Neuronal stem cell (in vitro differentiated cells): ENCODE results near the gene SLC38A2.

ENCODE experiments used
- DNase-seq: peaks from one replicate; pipeline ENCODE4 v3.0.0-alpha.2; 2013; ENCODE audit warnings: low spot score
- H2AFZ ChIP-seq: one replicate; pipeline ENCODE4 v1.6.1; 2013; ENCODE audit warnings: mild to moderate bottlenecking, low read length, inconsistent platforms
- H2AK5ac ChIP-seq: 2 replicates; pipeline ENCODE4 v1.6.1; 2013; ENCODE audit warnings: low read depth, mild to moderate bottlenecking, inconsistent platforms, low read length, moderate library complexity, mixed read lengths
- H2BK120ac ChIP-seq: 2 replicates; pipeline ENCODE4 v1.6.1; 2013; ENCODE audit warnings: low read depth, mild to moderate bottlenecking, inconsistent platforms, low read length, moderate library complexity, mixed read lengths
- H2BK12ac ChIP-seq: one replicate; pipeline ENCODE4 v1.6.1; 2013; ENCODE audit warnings: low read length, inconsistent platforms
- H2BK15ac ChIP-seq: 2 replicates; pipeline ENCODE4 v1.6.1; 2013; ENCODE audit warnings: mild to moderate bottlenecking, low read length, inconsistent platforms, mixed read lengths
- H2BK5ac ChIP-seq: one replicate; pipeline ENCODE4 v1.6.1; 2013; ENCODE audit warnings: inconsistent platforms, mild to moderate bottlenecking, low read length, moderate library complexity
- H3K14ac ChIP-seq: one replicate; pipeline ENCODE4 v1.6.1; 2013; ENCODE audit warnings: low read length, inconsistent platforms
- H3K18ac ChIP-seq: 2 replicates; pipeline ENCODE4 v1.6.1; 2013; ENCODE audit warnings: low read length, inconsistent platforms
- H3K23ac ChIP-seq: 2 replicates; pipeline ENCODE4 v1.6.1; 2013; ENCODE audit warnings: low read depth, mild to moderate bottlenecking, mixed read lengths, low read length, inconsistent platforms; ENCODE audit not compliant: poor library complexity
- H3K27ac ChIP-seq: replicated peaks from 3 replicates; pipeline ENCODE4 v1.5.1; 2013; ENCODE audit warnings: low read length, inconsistent platforms
- H3K27me3 ChIP-seq, 3 experiments: 2 replicates each; pipeline ENCODE4 v1.6.1; 2013; ENCODE audit warnings: low read length in 3 of 3, mild to moderate bottlenecking in 2 of 3, inconsistent platforms in 1 of 3, low read depth in 1 of 3, mixed read lengths in 1 of 3, moderate library complexity in 1 of 3; ENCODE audit not compliant: control insufficient read depth in 3 of 3, insufficient read depth in 3 of 3
- H3K36me3 ChIP-seq, 2 donors: replicated peaks in 1 of 2; 2 replicates each; pipeline ENCODE4 v1.6.1; 2013; ENCODE audit warnings: low read length in 2 of 2; ENCODE audit not compliant: control insufficient read depth in 2 of 2, insufficient read depth in 2 of 2
- H3K4ac ChIP-seq: 2 replicates; pipeline ENCODE4 v1.6.1; 2013; ENCODE audit warnings: inconsistent platforms, mild to moderate bottlenecking, low read length, moderate library complexity
- H3K4me1 ChIP-seq, 2 donors: 1 replicate in 1 of 2; 2 replicates in 1 of 2; pipeline ENCODE4 v1.6.1; 2013; ENCODE audit warnings: low read length in 2 of 2, low read depth in 1 of 2; ENCODE audit not compliant: control insufficient read depth in 2 of 2, insufficient read depth in 1 of 2
- H3K4me2 ChIP-seq: one replicate; pipeline ENCODE4 v1.6.1; 2013; ENCODE audit warnings: mild to moderate bottlenecking, low read length, inconsistent platforms; ENCODE audit not compliant: insufficient read depth, poor library complexity, severe bottlenecking
- H3K4me3 ChIP-seq, 2 donors: 2 replicates each; pipeline ENCODE4 v1.5.1; 2013; ENCODE audit warnings: low read length in 2 of 2, mild to moderate bottlenecking in 2 of 2, inconsistent platforms in 1 of 2, moderate library complexity in 1 of 2
- H3K79me1 ChIP-seq: one replicate; pipeline ENCODE4 v1.6.1; 2013; ENCODE audit warnings: low read depth, mild to moderate bottlenecking, inconsistent platforms, low read length, moderate library complexity
- H3K9ac ChIP-seq: one replicate; pipeline ENCODE4 v1.6.1; 2013; ENCODE audit warnings: mild to moderate bottlenecking, low read depth, low read length, inconsistent platforms; ENCODE audit not compliant: poor library complexity
- H3K9me3 ChIP-seq, 2 donors: replicated peaks in 1 of 2; 2 replicates each; pipeline versions ENCODE3 to v1.6.1; 2013; ENCODE audit warnings: low read length in 2 of 2, mild to moderate bottlenecking in 2 of 2, inconsistent platforms in 1 of 2, low read depth in 1 of 2, mixed read lengths in 1 of 2, moderate library complexity in 1 of 2; ENCODE audit not compliant: control insufficient read depth in 2 of 2, insufficient read depth in 1 of 2
- H4K8ac ChIP-seq: one replicate; pipeline ENCODE4 v1.6.1; 2013; ENCODE audit warnings: low read depth, mild to moderate bottlenecking, inconsistent platforms, low read length, moderate library complexity
- H4K91ac ChIP-seq: one replicate; pipeline ENCODE4 v1.6.1; 2013; ENCODE audit warnings: low read length, low read depth, mild to moderate bottlenecking, inconsistent platforms; ENCODE audit not compliant: poor library complexity
- WGBS, 2 donors: extraction: QIAGEN DNeasy Blood & Tissue Kit; methylation state at CpG; one replicate each; pipeline ENCODE4 v1.1.7; 2013; ENCODE audit warnings: missing lambda C conversion rate in 2 of 2, mixed read lengths in 1 of 2; ENCODE audit not compliant: insufficient read length in 2 of 2, insufficient replicate concordance in 1 of 2; ENCODE audit errors: extremely low coverage in 2 of 2; 5-methylcytosine and 5-hydroxymethylcytosine counted together

SLC38A2 gene

GRCh38 chr12:46377678-46378077, 5.1 kb upstream of the SLC38A2 start:
- no peak overlapping the region for H2AFZ ChIP-seq
- WGBS, 2 donors: no CpG with 5 or more reads among the region's 3 CpGs

GRCh38 chr12:46376579-46376978, 4.0 kb upstream of the SLC38A2 start:
- Histone ChIP-seq H3K4ac (no peak overlapping the region), H3K36me3 (no peaks in the 10 kb centered on the region), H3K4me3 (no peak overlapping the region), H3K27me3 (peaks cover 0 to 35% (median 0%) of the 10 kb centered on the region in 3 experiments), H3K23ac (no peak overlapping the region), H4K8ac (no peak overlapping the region), H2AK5ac (no peak overlapping the region), H3K79me1 (no peaks in the 10 kb centered on the region), H2BK12ac (no peak overlapping the region), H3K4me1 (peaks cover 2 to 5% of the 10 kb centered on the region in 2 donors), H3K18ac (no peak overlapping the region), H4K91ac (no peak overlapping the region), H2BK120ac (no peak overlapping the region), H2BK5ac (no peak overlapping the region), H3K4me2 (no peak overlapping the region), H2AFZ (no peak overlapping the region), H3K9ac (no peak overlapping the region), H2BK15ac (no peak overlapping the region), H3K27ac (no peak overlapping the region), H3K9me3 (peaks cover 2 to 3% of the 10 kb centered on the region in 2 donors), H3K14ac (no peak overlapping the region)
- DNase-seq: no peak
- WGBS, 2 donors: no CpG with 5 or more reads among the region's 1 CpG

More at GRCh38 chr12:46377678-46378077, 5.1 kb upstream of the SLC38A2 start:
- Histone ChIP-seq H4K8ac (no peak overlapping the region), H3K79me1 (no peaks in the 10 kb centered on the region), H3K27ac (no peak overlapping the region), H2BK120ac (no peak overlapping the region), H3K9ac (no peak overlapping the region), H3K23ac (no peak overlapping the region), H3K4me1 (peaks cover 2 to 7% of the 10 kb centered on the region in 2 donors), H4K91ac (no peak overlapping the region), H3K9me3 (peaks cover 2 to 3% of the 10 kb centered on the region in 2 donors), H3K4me2 (no peak overlapping the region), H2AK5ac (no peak overlapping the region), H2BK15ac (no peak overlapping the region), H3K18ac (no peak overlapping the region), H3K36me3 (no peaks in the 10 kb centered on the region), H3K14ac (no peak overlapping the region), H3K27me3 (peaks cover 0 to 37% (median 0%) of the 10 kb centered on the region in 3 experiments), H2BK5ac (no peak overlapping the region), H3K4ac (no peak overlapping the region), H2BK12ac (no peak overlapping the region), H3K4me3 (no peak overlapping the region)
- no peak for DNase-seq

GRCh38 chr12:46374711-46375110, 2.1 kb upstream of the SLC38A2 start:
- Histone ChIP-seq H3K18ac (no peak overlapping the region), H2BK120ac (no peak overlapping the region), H4K8ac (no peak overlapping the region), H3K14ac (no peak overlapping the region), H3K27me3 (peaks cover 0 to 32% (median 0%) of the 10 kb centered on the region in 3 experiments), H3K4me2 (no peak overlapping the region), H3K79me1 (no peaks in the 10 kb centered on the region), H3K4me1 (peaks cover 2 to 7% of the 10 kb centered on the region in 2 donors), H3K9me3 (no peaks in the 10 kb centered on the region), H3K4ac (no peak overlapping the region), H2AFZ (no peak overlapping the region), H3K23ac (no peak overlapping the region), H4K91ac (no peak overlapping the region), H2AK5ac (no peak overlapping the region), H3K4me3 (no peak overlapping the region), H3K9ac (no peak overlapping the region), H2BK5ac (no peak overlapping the region), H2BK12ac (no peak overlapping the region), H3K36me3 (peaks cover 5 to 14% of the 10 kb centered on the region in 2 donors), H3K27ac (no peak overlapping the region), H2BK15ac (no peak overlapping the region)
- no peak for DNase-seq
- WGBS, 2 donors: no CpG with 5 or more reads among the region's 4 CpGs

- no peak overlapping the region for H3K4me2 ChIP-seq
- no peak overlapping the region for H4K8ac ChIP-seq
- H2AK5ac ChIP-seq: no peak overlapping the region
- H3K79me1 ChIP-seq: no peaks in the 10 kb centered on the region
- peaks cover 4 to 7% of the 10 kb centered on the region in 2 donors for H3K4me1 ChIP-seq
- H3K9ac ChIP-seq: no peak overlapping the region
- H3K4me3 ChIP-seq: no peak overlapping the region
- H3K23ac ChIP-seq: no peak overlapping the region
- no peak overlapping the region for H2AFZ ChIP-seq
- H3K14ac ChIP-seq: no peak overlapping the region
- no CpG with 5 or more reads among the region's 1 CpG for WGBS, 2 donors
- DNase-seq: no peak
- H3K4ac ChIP-seq: no peak overlapping the region
- no peak overlapping the region for H3K18ac ChIP-seq
- no peak overlapping the region for H2BK15ac ChIP-seq
- H4K91ac ChIP-seq: no peak overlapping the region
- no peak overlapping the region for H2BK12ac ChIP-seq
- H3K9me3 ChIP-seq: no peaks in the 10 kb centered on the region
- no peak overlapping the region for H2BK5ac ChIP-seq
- no peak overlapping the region for H2BK120ac ChIP-seq
- H3K36me3 ChIP-seq: peaks cover 5 to 18% of the 10 kb centered on the region in 2 donors
- H3K27me3 ChIP-seq: peaks cover 0 to 30% (median 0%) of the 10 kb centered on the region in 3 experiments
- H3K27ac ChIP-seq: no peak overlapping the region
Measured at GRCh38 chr12:46374310-46374709, 1.7 kb upstream of the SLC38A2 start.
